A549 (cell line): ENCODE data around the gene ZNF774. TPM values are rescaled to one million over a fixed set of nuclear protein-coding genes. Genes with fewer than 3 reads are reported as not detected.

Experiments used
- ATAC-seq, 2 experiments: fragments of 200-7000 bp in 1 of 2; fragments of >200 bp in 1 of 2; cut with Nextera tagmentation in 1 of 2; cut with Tn5 transposase in 1 of 2; 3 replicates each; pipeline versions ENCODE4 v1.8.0 to v1.9.1; 2018 to 2020; ENCODE audit warnings: mild to moderate bottlenecking in 1 of 2, moderate library complexity in 1 of 2
- CTCF ChIA-PET: fragments of 300-600 bp; sonication (Branson Sonifier 250); formaldehyde crosslinking; extraction: SDS; loops from one replicate; lab custom pipeline; 2021; ENCODE audit warnings: antibody characterized with exemption, inconsistent platforms; lab: Yijun Ruan, JAX
- POLR2A ChIA-PET: fragments of 350-600 bp; formaldehyde crosslinking; extraction: SDS; loops from one replicate; lab custom pipeline; 2021; ENCODE audit warnings: antibody characterized with exemption, inconsistent platforms; lab: Yijun Ruan, JAX
- DNase-seq, 2 experiments: peaks; one replicate each; pipeline versions ENCODE4 v3.0.0 to v3.0.0-alpha.2; 2011 to 2016; ENCODE audit warnings: low read depth in 1 of 2, low spot score in 1 of 2
- FAIRE-seq: peaks from 2 replicates; lab custom pipeline; 2011; peaks lifted over from hg19 to GRCh38; lab: Jason Lieb, UNC
- H3K27ac ChIP-seq, 2 experiments: fragments of >200 bp; sonication (Bioruptor Twin); formaldehyde crosslinking; 3 replicates each; pipeline ENCODE4 v1.5.1; 2016 to 2017
- H3K4me1 ChIP-seq: fragments of >200 bp; sonication (Bioruptor Twin); formaldehyde crosslinking; 3 replicates; pipeline ENCODE4 v1.6.1; 2016
- H3K4me2 ChIP-seq: fragments of >200 bp; sonication (Bioruptor Twin); formaldehyde crosslinking; 3 replicates; pipeline ENCODE4 v1.6.1; 2016
- H3K4me3 ChIP-seq: fragments of >200 bp; sonication (Bioruptor Twin); formaldehyde crosslinking; 3 replicates; pipeline ENCODE4 v1.5.1; 2016
- H3K9me3 ChIP-seq: fragments of >200 bp; sonication (Bioruptor Twin); formaldehyde crosslinking; 3 replicates; pipeline ENCODE4 v1.6.1; 2016
- E2F6 ChIP-seq: IDR thresholded peaks from 2 replicates; pipeline ENCODE4 v1.6.1; 2012; ENCODE audit warnings: low read depth, borderline replicate concordance
- HOXA7 ChIP-seq: fragments of 250-450 bp; sonication (Bioruptor Pico); IDR thresholded peaks from 2 replicates; pipeline ENCODE4 v1.5.0; 2020; ENCODE audit warnings: mild to moderate bottlenecking, moderate library complexity
- RNF2 ChIP-seq: fragments of 200-600 bp; sonication (generic); IDR thresholded peaks from 2 replicates; pipeline ENCODE4 v1.6.1; 2016; ENCODE audit warnings: low read depth, mild to moderate bottlenecking, antibody characterized with exemption, moderate library complexity, borderline replicate concordance
- WGBS: methylation state at CpG from one replicate; pipeline ENCODE4 v1.1.6; 2017; ENCODE audit errors: missing lambda C conversion rate; 5-methylcytosine and 5-hydroxymethylcytosine counted together
- polyA plus RNA-seq, 4 experiments: library from polyadenylated mRNA; depleted of rRNA in 3 of 4; stranded (reverse); fragments of >200 nt; fragmentation: RNase III in 1 of 4; extraction: RNeasy Plus Mini Kit Qiagen cat#74134 plus additional on column Dnase treatment in 1 of 4; gene quantifications; 2 replicates in 3 of 4; 3 replicates in 1 of 4; pipeline ENCODE4 v1.2.3, GENCODE V29; 2011 to 2017
- small RNA-seq, 6 experiments: library from RNA; depleted of rRNA; stranded (forward); fragments of <200 nt; gene quantifications; one replicate each; pipeline ENCODE3, GENCODE V24; 2012

Gene ZNF774
- polyA plus RNA-seq, 2 of the 4 experiments (the other 2 are of a cell fraction): 1.2 to 1.3 TPM

- ATAC-seq: no peak
These were observed 59.1 kb downstream of the ZNF774 start for GRCh38 chr15:90411176-90411575.

More at GRCh38 chr15:90411176-90411575, 59.1 kb downstream of the ZNF774 start:
- Histone ChIP-seq H3K27ac (no peak overlapping the region), H3K4me2 (no peak overlapping the region; the same call in 2 of the 3 replicates), H3K4me3 (no peak overlapping the region), H3K9me3 (no peaks in the 10 kb centered on the region), H3K4me1 (peaks cover 63% of the 10 kb centered on the region)
- ChIA-PET POLR2A (no interaction called here), CTCF (interaction anchor here (1.2 to 3.3 kb wide), 3 partner anchors 41 to 219 kb away, joined by 3 to 12 read pairs (median 3); no protein-coding TSS in a partner anchor)
- no peak for DNase-seq
- 94% methylated on average over 2 of the region's 2 CpGs for WGBS
- no peak for FAIRE-seq
- TF ChIP-seq HOXA7 (CRISPR knock-in tag): no peak
- TF ChIP-seq E2F6: no peak
- TF ChIP-seq RNF2: no peak
- TF ChIP-seq, all 56 proteins: peak for 0

Small RNAs within 50 kb of the gene (small RNA-seq; reads per million reads assigned to genes)
- 0 reads per million in 6 experiments for gene NDUFA3P4

Other genes with a start within 250 kb of the ZNF774 start
- gene IDH2, start 249.8 kb upstream of the ZNF774 start, polyA plus RNA-seq (2011; rRNA removed): 31.8 and 37.7 TPM in 2 replicates
- 29.9 to 32.8 TPM (median 32.2 TPM) in 3 replicates for gene IDH2, start 249.8 kb upstream of the ZNF774 start, polyA plus RNA-seq (2017; fragmentation: RNase III; extraction: RNeasy Plus Mini Kit Qiagen cat#74134 plus additional on column Dnase treatment)
- gene SEMA4B, start 151.0 kb upstream of the ZNF774 start, polyA plus RNA-seq (2011; rRNA removed): 45.3 and 61.0 TPM in 2 replicates
- 39.2 to 55.6 TPM (median 47.1 TPM) in 3 replicates for gene SEMA4B, start 151.0 kb upstream of the ZNF774 start, polyA plus RNA-seq (2017; fragmentation: RNase III; extraction: RNeasy Plus Mini Kit Qiagen cat#74134 plus additional on column Dnase treatment)
- gene CIB1, start 118.3 kb upstream of the ZNF774 start, polyA plus RNA-seq (2011; rRNA removed): 84.1 and 130 TPM in 2 replicates
- 119 to 124 TPM (median 120 TPM) in 3 replicates for gene CIB1, start 118.3 kb upstream of the ZNF774 start, polyA plus RNA-seq (2017; fragmentation: RNase III; extraction: RNeasy Plus Mini Kit Qiagen cat#74134 plus additional on column Dnase treatment)
- gene GDPGP1, start 118.1 kb upstream of the ZNF774 start, polyA plus RNA-seq (2011; rRNA removed): 5.4 and 5.7 TPM in 2 replicates
- 3.8 to 5.1 TPM (median 4.4 TPM) in 3 replicates for gene GDPGP1, start 118.1 kb upstream of the ZNF774 start, polyA plus RNA-seq (2017; fragmentation: RNase III; extraction: RNeasy Plus Mini Kit Qiagen cat#74134 plus additional on column Dnase treatment)
- gene TTLL13, start 102.7 kb upstream of the ZNF774 start, polyA plus RNA-seq (2011; rRNA removed): 0.56 and 0.61 TPM in 2 replicates
- gene TTLL13, start 102.7 kb upstream of the ZNF774 start, polyA plus RNA-seq (2017; fragmentation: RNase III; extraction: RNeasy Plus Mini Kit Qiagen cat#74134 plus additional on column Dnase treatment): 0.17 to 0.29 TPM (median 0.24 TPM) in 3 replicates
- 156 and 159 TPM in 2 replicates for gene NGRN, start 86.6 kb upstream of the ZNF774 start, polyA plus RNA-seq (2011; rRNA removed)
- gene NGRN, start 86.6 kb upstream of the ZNF774 start, polyA plus RNA-seq (2017; fragmentation: RNase III; extraction: RNeasy Plus Mini Kit Qiagen cat#74134 plus additional on column Dnase treatment): 83.2 to 83.9 TPM (median 83.3 TPM) in 3 replicates
- 168 and 181 TPM in 2 replicates for gene IQGAP1, start 36.0 kb downstream of the ZNF774 start, polyA plus RNA-seq (2011; rRNA removed)
- 100 to 108 TPM (median 103 TPM) in 3 replicates for gene IQGAP1, start 36.0 kb downstream of the ZNF774 start, polyA plus RNA-seq (2017; fragmentation: RNase III; extraction: RNeasy Plus Mini Kit Qiagen cat#74134 plus additional on column Dnase treatment)
- 28.6 and 30.5 TPM in 2 replicates for gene CRTC3, start 177.6 kb downstream of the ZNF774 start, polyA plus RNA-seq (2011; rRNA removed)
- gene CRTC3, start 177.6 kb downstream of the ZNF774 start, polyA plus RNA-seq (2017; fragmentation: RNase III; extraction: RNeasy Plus Mini Kit Qiagen cat#74134 plus additional on column Dnase treatment): 17.5 to 20.1 TPM (median 18.2 TPM) in 3 replicates